Measurements from ENCODE around the gene PDGFA.

GRCh38 chr7:520503-521161, 986 bp upstream of the PDGFA start:
- TF ChIP-seq CTCF (IDR thresholded peaks at IDR 0.05), result no peak
- no peak for TF ChIP-seq POLR2A (IDR thresholded peaks at IDR 0.05)
- TF ChIP-seq EP300 (IDR thresholded peaks at IDR 0.05; ENCODE audit: low read depth), result no peak
- no peak for TF ChIP-seq POLR2AphosphoS5 (IDR thresholded peaks at IDR 0.05)
